ENCODE measurements around the gene VSIG4. TPM values are rescaled to one million over a fixed set of nuclear protein-coding genes. Genes with fewer than 3 reads are reported as not detected.

VSIG4 gene
- total and polyA plus RNA-seq, 2 of the 8 experiments (the other 6 are each of a cell fraction or from before 2014, with no cell fraction given): not detected

DNA sequence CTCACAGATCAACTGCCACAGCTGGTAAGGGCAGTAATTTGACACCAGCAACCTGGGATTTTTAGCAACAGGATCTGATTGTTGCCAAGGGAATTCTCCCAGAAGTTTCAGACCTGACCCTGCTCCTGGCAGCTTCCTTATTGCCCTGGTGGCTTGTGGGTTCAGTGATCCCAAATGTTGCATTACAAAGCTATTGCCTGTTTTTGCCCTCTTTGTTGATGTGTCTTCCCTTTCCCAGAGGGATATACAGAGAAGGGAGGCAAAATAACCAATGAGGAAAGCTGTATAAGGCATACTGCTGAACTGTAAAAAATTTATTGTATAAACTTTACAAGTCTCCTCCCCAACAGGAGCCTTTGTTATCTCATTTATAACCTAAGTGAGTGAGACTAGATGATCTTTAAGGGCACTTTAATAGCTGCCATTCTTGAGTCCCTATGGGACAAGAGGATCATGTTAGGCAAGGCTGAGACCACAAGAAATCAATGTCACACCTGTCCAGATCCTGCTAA is 22.2 kb downstream of the VSIG4 start:
- H3K14ac ChIP-seq (ENCODE audit: insufficient read length): no peak overlapping the region
- no peak overlapping the region for H4K5ac ChIP-seq (ENCODE audit: insufficient read length, low read depth, low read length)
- H2BK15ac ChIP-seq (ENCODE audit: low read length): no peak overlapping the region
- no peak overlapping the region for H4K91ac ChIP-seq (replicated peaks; ENCODE audit: insufficient read length, low read length)
- H3K18ac ChIP-seq (ENCODE audit: extremely low read depth, low read length): no peak overlapping the region
- no peak overlapping the region for H2BK12ac ChIP-seq (ENCODE audit: low read depth, low read length)
- H3K56ac ChIP-seq (replicated peaks; ENCODE audit: insufficient read length, low read depth, low read length): no peak overlapping the region
- no peaks in the 10 kb centered on the region; a peak in 2 of 7 replicates for H3K4me1 ChIP-seq (replicated peaks in 1 of 4; ENCODE audit: control insufficient read depth in 3 of 4, insufficient read depth in 4 of 4, low read length in 3 of 4)
- H4K8ac ChIP-seq (ENCODE audit: extremely low read depth, insufficient read depth, low read length): no peak overlapping the region
- FAIRE-seq: no peak
- no peaks in the 10 kb centered on the region for H3K27me3 ChIP-seq (replicated peaks in 1 of 4; ENCODE audit: control insufficient read depth in 3 of 4, extremely low read depth in 1 of 4, insufficient read depth in 3 of 4, low read length in 3 of 4)
- no peak overlapping the region for H3K27ac ChIP-seq (ENCODE audit: low read depth, low read length)
- peaks cover 0 to 27% of the 10 kb centered on the region in 2 experiments; a peak in 1 of 4 replicates for H3K9me3 ChIP-seq (ENCODE audit: insufficient read depth in 2 of 2, low read depth in 1 of 2, low read length in 1 of 2)
- H3K9ac ChIP-seq (replicated peaks in 1 of 4; ENCODE audit: extremely low read depth in 1 of 4, low read depth in 3 of 4, low read length in 3 of 4): no peak overlapping the region
- no peak overlapping the region for H3K4me2 ChIP-seq (ENCODE audit: insufficient read depth in 1 of 2, low read depth in 2 of 2, low read length in 2 of 2)
- H3K36me3 ChIP-seq (ENCODE audit: control insufficient read depth in 2 of 4, insufficient read depth in 4 of 4, low read length in 3 of 4): no peaks in the 10 kb centered on the region
- no peak overlapping the region for H3K4me3 ChIP-seq (ENCODE audit: extremely low read depth in 1 of 4, insufficient read depth in 2 of 4, low read depth in 3 of 4, low read length in 4 of 4)
- no peaks in the 10 kb centered on the region for H3K23me2 ChIP-seq (ENCODE audit: low read depth, low read length)
- H2BK20ac ChIP-seq (ENCODE audit: low read length): no peak overlapping the region
- no peaks in the 10 kb centered on the region for H4K20me1 ChIP-seq (replicated peaks in 1 of 2; ENCODE audit: control insufficient read depth in 1 of 2, insufficient read depth in 2 of 2, low read length in 2 of 2)
- H2AFZ ChIP-seq (ENCODE audit: low read length): no peak overlapping the region
- no peaks in the 10 kb centered on the region for H3K79me1 ChIP-seq (ENCODE audit: low read depth, low read length)
- TF ChIP-seq POLR2AphosphoS5 (IDR thresholded peaks at IDR 0.05; ENCODE audit: low read depth, low read length): no peak
- TF ChIP-seq POU5F1 (IDR thresholded peaks at IDR 0.05; ENCODE audit: low read depth, low read length): no peak
- no peak overlapping the region for H2BK120ac ChIP-seq (replicated peaks; ENCODE audit: low read depth, low read length)
- H3K79me2 ChIP-seq (ENCODE audit: control insufficient read depth in 1 of 2, insufficient read depth in 2 of 2, low read length in 2 of 2): no peaks in the 10 kb centered on the region
- ChIA-PET CTCF (ENCODE audit: partially characterized antibody) (interaction anchor here (1.2 kb wide), 1 partner anchor 14 kb away, joined by 3 read pairs; no protein-coding TSS in a partner anchor), POLR2A (ENCODE audit: partially characterized antibody) (no interaction called here)
- H2AK5ac ChIP-seq (ENCODE audit: low read depth, low read length): no peak overlapping the region
- H3K23ac ChIP-seq (ENCODE audit: insufficient read length): no peak overlapping the region
- no peak for DNase-seq (ENCODE audit: low read depth in 1 of 2, low spot score in 2 of 2)
- H3K4ac ChIP-seq (replicated peaks; ENCODE audit: insufficient read length, low read depth, low read length): no peak overlapping the region
- no peak overlapping the region for H2BK5ac ChIP-seq (ENCODE audit: low read depth, low read length)

Measured in H1 (cell line).